GM19324 (cell line): ENCODE results near the gene CHMP4A.

Source experiments
- ATAC-seq: cut with Tn5 transposase; IDR thresholded peaks from one replicate; pipeline ENCODE4 v1.9.1; 2021; ENCODE audit warnings: mild to moderate bottlenecking, moderate library complexity; ENCODE audit not compliant: unreplicated experiment, low FRiP score

CHMP4A gene

DNA sequence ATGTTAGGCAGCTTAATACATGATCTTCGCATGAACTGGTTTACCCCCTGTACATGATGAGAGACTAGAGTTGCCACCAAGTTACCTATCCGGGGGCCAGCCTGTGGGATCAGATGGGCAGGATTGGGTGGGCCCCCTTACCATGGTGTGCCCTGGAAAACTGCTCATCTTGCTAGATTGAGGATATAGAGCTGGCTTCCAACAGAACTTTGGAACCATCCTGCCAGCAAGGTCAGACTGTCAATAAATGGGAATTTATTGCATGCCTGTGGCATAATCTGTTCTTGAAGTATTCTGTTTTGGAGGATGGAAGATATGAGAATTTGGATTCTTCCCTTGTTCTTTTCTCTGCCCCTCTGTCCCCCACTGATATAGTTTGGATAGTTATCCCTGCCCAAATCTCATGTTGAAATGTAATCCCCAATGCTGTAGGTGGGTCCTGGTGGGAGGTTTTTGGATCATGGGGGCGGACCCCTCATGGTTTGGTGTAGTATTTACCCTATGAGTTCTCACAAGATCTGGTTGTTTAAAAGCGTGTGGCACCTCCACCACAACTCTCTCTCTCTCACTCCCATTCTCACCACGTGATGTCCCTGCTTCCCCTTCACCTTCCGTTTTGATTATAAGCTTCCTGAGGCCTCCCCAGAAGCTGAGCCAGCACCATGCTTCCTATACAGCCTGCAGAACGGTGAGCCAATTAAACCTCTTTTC lies 14.3 kb downstream of the CHMP4A start:
- ATAC-seq, result no peak

DNA sequence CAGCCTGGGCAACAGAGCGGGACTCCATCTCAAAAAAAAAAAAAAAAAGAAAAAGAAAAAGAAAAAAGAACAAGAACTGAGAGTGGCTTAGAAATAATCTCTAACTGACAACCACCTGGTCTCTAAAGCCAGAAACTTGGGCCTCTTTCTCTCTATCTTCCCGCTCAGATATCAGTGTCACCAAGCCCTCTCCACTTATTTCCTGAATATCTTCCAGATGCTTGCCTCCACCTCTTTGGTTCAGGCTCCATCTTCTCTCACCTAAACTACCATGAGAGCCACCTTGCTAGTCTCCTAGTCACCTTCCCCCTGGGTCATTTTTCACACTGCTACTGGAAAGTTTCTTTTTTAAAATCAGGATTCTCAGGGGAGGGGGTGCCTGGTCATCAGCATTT lies 16.2 kb downstream of the CHMP4A start:
- ATAC-seq, result no peak

DNA sequence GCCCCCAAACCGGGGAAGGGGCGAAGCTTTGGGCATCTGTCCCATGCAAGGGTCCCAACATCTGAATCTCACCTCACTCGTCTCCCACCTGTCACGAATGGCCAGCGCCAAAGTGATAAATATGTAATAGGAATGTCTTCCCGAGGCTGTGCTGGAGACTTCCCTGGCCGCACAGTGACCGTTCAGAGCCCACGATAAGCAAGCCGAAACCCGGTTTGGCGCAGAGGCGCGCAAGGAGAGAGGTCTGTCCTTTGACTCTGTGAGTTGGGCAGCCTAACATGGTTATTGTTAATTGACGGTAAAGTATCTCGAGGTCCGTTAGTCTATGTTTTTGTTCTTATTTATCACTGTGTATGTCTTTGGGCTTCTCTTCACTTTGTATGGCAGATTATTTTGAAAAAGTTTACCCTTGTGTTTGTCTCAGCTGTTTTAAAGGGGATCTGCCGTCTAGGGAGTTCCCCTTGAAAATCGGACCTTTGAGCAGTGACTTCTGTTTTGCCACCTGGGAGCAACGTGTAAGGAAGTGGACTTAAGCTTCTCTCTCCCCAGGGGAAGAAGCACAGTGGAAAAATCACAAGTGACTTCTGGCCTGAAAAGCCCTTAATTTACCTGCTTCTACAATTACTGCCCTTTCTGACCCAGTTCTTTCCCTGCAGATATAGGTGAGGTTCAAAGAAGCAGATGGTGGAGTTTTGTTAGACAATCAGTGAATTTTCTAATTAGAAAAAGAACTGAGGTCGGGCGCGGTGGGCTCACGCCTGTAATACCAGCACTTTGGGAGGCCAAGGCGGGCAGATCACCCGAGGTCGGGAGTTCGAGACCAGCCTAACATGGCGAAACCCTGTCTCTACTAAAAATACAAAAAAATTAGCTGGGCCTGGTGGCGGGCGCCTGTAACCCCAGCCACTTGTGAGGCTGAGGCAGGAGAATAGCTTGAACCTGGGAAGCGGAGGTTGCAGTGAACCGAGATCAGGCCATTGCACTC lies 16.9 kb downstream of the CHMP4A start:
- ATAC-seq, result peak; percentile 4

DNA sequence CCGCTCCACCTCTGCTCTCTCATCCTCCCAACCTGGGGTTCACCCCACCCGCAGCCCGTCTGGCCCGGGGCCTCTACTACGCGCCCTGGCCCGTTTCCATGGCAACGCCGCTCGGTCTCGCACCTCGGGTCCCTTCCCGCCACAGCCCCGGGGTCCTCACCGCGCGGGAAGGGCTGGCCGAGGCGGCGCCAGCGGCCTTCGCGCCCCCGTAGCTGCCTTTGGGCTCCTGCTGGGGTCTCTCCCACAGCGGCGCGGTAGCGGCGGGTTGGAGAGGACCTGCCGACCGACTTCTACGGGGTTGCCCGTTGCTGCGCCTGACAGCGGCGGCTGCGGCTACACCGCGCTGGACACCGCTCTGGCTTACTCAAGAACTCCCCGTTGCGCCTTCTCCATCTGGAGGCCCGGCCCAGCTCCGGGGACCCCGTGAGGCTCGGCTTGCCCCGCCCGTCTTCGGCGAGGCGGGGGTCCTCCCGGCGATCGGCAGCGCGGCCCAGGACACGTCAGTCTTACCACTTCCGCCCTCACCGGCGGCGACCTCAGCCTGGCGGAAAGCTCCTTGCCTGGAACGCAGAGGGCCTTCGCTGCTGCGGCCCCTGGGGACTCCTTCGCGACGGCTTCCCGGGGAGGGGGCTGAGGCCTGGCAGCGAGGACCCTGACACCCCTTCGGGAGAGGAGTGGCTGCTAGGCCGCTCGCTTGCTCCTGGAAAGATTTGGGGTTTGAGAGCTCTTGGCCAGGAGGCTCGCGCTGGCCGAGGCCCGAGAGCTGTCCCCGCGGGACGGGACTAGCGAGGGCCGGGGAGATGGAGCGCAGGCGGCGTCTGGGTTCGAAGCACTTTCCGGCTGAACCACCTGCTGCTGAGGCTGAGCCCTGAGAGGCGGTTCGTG lies 17.9 kb downstream of the CHMP4A start, which contains the start of gene TM9SF1:
Gene TM9SF1 (minus strand): TSS at position 256 of the 885 bp plus-strand sequence. CDS start 422 bp downstream, outside the sequence.
- ATAC-seq, result peak; percentile 88

DNA sequence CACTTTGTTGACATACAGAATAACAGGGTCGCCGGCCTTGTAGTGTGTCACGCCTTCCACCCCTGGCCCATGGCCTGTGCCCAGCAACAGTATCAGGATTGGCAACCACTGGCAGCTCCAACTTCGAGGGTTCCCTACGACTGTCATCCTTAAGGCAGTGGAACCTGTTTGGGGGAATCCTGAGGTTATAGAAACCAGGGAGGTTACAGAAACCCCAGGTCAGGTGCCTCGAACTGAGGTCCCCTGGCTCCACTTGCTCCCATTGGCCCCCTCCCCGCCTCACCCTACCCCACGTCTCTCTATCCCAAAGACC lies 18.5 kb downstream of the CHMP4A start:
- ATAC-seq, result no peak

DNA sequence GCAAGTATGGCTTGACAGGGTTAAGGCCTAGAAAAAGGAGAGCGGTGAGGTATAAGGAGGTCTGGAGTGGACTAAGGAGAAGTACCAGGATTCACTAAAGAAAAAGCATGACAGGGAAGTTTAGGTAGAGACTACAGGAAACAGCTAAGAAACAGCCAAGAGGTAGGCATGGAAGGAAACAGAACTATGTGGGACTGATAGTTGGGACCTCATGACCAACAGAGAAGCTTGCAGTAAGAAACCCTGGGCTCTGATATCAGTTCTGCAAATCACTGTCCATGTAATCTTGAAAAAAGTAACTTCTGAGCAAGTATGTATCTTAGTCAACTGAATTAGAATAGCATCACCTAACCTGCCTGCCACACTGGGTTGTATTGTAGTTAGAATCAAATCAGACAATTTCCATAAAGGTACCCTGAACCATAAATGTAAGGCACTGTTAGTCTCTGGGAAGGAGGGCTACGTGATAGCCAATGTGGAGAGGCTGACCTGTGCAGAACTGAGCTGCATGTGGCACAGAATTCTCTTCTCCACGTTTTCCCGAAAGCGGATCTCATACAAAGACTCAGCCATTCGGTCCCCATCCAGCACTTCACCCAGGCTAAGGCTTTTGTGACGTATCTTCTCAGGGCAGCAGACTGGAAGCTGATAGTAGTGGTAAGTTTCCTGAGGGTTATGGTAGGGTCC lies 19.0 kb downstream of the CHMP4A start:
- no peak for ATAC-seq

DNA sequence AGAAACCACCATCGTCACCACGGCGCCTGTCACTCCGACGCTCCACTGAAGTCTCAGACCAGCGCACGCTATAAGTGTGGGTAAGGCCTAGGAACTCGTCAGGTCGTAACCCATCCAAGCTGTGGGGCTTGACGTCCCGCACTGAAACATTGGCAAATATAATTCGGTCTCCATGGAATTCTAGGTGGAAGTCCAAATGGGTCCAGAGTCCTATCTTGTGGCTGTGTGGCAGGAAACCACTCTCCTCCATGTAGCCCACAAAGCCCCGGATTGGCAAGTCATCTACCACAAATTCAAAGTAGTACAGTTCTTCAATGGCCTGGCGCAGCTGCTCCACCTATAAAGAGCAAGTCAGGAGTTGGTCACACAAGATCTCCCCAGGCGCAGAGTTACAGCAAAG lies 20.4 kb downstream of the CHMP4A start:
- no peak for ATAC-seq

DNA sequence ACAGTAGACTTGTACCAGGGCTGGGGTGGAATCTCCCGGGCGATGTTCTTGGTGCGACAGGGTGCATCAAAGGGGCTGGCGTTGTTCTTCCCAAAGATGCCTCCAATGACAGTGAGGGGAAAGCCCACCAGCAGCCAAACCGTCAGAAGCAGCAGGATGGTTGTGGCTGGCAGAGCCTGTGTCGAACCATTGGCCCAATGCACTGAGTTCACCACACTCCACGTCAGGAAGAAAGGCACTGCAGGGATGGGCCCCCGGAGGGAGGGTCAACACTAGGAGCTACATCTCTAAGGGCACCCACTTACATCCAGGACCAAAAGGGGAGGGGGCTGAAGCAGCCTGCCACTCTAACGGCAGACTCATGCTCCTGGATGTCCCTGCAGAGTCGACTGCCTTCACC lies 22.9 kb downstream of the CHMP4A start:
- no peak for ATAC-seq

DNA sequence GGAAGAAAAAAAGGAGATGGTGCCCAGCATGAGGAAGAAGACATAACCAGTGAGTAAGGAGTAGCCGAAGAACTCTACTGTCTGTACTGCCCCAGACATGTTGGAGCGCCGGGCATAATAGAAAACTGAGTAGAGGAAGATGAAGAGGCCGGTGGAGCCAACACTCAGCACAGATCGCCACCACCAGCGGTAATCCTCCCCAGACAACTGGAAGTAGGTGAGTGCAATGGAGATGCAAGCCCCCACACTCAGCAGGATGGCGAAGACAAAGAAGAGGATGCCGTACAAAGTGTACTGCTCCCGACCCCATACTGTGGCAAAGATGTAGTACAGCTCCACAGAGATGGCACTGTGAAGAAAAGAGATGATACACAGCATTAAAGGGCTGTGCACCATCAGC lies 23.8 kb downstream of the CHMP4A start:
- ATAC-seq, result no peak

DNA sequence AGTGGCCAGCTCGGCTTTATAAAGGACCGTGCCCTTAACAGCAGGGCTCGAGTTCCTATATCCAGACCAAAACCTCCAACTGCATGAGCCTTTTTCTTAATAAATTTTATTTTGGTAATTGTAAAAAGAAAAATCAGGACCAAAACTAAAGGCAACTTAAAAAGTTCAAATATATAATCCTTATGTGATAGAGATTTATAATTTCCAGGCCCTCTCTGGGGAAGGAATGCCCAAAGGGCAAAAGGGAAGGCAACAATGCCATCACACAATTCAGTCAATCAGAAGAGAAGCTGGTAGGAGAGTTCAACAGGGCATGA lies 24.3 kb downstream of the CHMP4A start:
- no peak for ATAC-seq

DNA sequence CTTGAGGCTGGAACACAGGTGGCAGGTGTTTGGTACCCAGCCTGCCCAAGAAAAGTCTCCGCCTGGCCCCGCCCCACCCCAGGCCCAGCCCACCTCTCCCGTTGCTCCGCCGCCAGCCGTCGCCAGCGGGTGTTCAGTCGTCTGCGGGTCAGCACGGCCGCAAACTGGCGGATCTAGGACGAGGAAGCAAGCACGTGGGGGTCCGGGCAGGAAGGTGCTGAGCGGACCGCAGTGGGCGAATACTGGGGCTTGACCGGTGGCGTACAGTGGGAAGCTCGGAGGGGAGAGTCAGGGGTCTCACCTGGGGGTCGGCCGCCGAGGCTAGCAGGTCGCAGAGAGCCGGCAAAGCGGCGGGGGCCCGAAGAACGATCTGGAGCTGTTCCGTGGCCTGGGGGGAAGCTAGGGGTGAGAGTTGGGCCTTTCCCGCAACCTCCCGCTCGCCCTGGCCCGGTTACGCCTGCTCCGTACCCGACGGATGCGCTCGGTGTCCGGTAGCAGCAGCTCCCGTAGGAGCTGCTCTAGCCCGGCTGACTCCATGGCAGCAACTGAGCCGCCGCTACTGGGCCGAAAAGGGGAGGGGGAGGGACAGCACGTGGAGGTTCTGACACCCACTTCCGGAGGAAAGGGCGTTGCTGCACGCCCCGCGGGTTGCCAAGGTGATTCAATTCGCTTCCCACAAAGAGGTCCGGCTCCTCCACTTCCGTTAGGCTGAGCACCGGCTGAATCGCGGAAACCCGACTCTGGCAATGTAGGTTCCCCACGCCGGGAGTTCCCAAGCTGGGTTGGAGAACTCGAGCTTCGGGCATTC lies 24.8 kb downstream of the CHMP4A start, which contains the start of gene IPO4:
Gene IPO4 (minus strand): TSS at position 566 of the 808 bp plus-strand sequence. CDS start 29 bp downstream, at position 537.
- peak; percentile 78 for ATAC-seq

DNA sequence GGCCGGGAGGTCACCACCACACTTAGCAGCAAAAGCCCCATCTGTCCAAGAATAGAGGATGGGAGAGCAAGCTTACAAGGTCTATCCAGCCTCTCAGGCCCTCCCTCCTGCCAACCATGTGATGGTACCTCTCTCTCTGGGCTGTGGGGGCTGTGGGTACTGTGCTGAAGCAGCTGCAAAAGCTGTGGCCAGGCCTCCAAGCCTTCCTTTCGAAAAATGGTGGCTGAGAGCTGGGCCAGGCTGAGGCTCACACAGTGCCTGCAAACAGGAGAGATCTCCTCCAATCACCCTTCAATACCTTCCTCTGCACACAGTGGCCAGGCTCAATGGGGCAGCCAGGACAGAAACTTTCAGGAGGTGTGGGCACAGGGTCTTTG lies 25.8 kb downstream of the CHMP4A start:
- no peak for ATAC-seq

DNA sequence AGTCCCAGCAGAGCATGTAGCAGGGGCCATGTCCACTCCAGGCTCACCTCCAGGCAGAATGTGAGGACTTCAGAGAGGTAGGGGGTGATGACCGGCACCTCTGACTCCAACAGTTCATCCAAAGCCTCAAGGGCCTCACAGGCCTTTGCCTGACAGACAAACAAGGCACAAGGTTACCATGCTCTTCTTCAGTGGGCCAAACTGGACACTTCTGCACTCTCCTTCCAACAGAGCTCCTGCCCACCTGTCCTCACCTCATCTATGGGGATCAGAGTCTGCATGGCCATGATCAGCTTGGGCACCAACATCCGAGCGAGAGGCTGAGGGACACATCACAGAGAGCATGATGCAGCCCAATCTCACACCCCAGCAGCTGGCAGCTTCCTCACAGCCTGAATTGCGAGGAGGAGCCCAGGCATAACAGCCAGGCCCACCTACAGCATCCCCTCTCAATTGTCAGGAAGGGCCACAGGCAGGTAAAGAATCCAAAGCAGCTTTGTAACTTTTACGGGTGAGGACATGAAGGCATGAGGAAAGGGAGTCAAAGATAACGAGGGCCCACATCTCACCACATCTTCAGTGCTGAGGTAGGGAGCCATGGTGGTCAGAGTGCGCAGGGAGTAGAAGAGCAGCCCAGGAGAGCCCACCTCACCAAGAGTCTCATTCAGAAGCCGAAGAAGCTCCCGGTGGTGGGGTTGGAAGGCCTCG lies 26.3 kb downstream of the CHMP4A start:
- no peak for ATAC-seq

DNA sequence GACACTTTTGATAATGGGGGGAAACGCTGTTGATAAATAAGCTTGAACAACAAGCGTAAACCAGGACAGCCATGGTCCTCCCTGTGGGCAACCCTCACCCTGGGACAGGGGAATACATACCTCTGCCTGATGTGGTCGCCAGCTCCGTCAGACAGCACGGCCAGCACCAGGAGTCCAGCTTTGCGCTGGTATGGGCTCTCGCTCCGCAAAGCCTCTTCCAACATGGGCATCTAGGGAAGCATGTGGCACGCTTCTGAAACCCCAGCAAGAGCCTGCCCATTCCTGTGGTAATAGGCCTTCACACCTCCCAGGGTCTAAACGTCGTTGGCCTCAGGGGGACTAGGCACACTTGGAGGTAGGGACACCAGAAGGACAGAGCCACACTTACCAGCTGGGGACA lies 27.5 kb downstream of the CHMP4A start:
- ATAC-seq, result no peak

DNA sequence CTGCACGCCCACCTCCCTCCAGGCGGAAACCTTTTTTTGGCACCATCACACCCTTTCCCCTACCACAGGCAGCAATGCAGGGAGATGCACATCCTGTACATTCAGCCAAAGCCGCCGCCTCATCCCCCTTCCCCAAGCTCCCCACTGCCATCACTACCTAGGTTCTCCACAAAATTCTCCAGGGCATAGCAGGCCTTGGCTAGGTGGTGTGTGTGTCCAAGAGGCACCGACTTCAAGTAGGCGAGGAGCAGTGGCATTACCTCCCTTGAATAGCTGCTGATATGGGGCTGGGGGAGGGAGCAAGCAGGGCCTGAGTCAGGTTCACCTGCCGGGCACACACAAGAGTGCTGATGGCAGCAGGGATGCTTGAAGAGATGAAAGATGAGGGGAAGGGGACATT lies 28.3 kb downstream of the CHMP4A start:
- ATAC-seq, result no peak

DNA sequence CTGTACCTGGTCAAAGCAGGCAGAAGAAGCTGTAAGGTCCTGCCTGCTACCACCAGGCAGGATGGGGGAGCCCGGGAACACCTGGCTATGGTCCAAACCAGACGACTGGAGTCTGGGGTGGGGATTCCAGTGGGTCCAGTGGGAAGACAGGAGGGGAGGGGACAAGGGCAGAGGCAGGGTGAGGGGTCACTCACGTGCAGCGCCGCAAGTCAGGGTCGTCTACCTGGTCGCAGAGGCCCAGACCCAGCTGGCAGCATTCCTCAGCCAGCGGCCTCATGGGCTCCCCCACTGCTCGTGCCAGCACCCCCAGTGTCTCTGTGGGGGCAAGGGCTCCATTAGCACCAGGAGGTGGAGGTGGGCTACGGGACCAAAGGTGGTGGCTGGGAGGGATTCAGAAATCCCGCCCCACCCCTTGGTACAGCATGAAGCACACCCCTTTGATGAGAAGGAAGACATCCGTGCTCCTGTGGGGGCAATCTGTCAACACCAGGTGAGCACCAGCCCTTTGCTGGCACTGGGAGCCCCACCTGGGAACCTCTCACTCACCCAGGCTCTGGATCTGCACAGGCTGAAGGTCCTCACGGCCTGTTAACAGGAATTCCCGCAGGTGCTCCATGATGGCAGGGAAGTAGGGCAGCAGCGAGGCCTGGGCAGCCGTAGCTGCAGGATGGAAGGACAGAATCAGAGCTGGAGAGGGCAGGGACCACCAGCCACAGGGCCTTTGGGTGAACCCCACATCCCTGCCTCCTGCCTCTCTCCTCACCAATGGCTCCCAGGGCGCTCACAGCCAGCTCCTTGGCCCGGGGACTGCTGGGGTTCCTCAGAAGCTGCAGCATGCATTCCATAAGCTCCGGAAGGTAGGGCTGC lies 29.0 kb downstream of the CHMP4A start:
- ATAC-seq, result no peak

DNA sequence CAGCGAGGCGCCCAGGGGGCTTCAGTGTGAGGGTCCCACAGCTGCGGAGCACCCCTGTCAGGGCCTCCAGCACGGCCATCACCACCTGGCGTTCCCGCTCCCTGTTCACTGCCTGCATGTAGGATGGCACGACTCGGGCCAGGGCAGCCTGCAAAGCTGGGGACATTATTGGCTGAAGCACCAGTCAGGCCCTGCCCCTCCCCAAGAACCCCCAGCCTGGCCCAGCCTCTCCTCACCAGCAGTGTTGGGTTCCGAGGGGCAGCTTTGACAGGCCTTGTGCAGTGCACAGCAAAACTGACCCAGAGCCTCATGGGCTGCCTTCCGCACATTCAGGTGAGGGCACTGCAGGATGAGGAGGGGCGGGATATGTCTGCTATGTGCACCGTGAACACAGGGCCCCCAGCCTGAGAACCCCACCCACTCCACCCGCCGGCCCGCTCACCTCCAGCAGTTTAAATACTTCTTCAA lies 30.2 kb downstream of the CHMP4A start:
- ATAC-seq, result no peak
